GM23338 (cell line): ENCODE data around the gene DHX40. TPM values are rescaled to one million over a fixed set of nuclear protein-coding genes. Genes with fewer than 3 reads are reported as not detected.

ENCODE experiments used
- ATAC-seq: fragments of 200-7000 bp; cut with Tn5 transposase; 3 replicates; pipeline ENCODE4 v1.9.1; 2020
- DNase-seq: peaks from one replicate; pipeline ENCODE4 v3.0.0-alpha.2; 2015; ENCODE audit warnings: low spot score
- H2AFZ ChIP-seq: fragments of 200-600 bp; sonication (generic); 2 replicates; pipeline ENCODE4 v1.8.0; 2016; ENCODE audit warnings: antibody characterized with exemption, mild to moderate bottlenecking, moderate library complexity
- H3F3A ChIP-seq: fragments of 200-600 bp; sonication (generic); replicated peaks from 2 replicates; pipeline ENCODE4 v1.8.0; 2017; ENCODE audit warnings: antibody characterized with exemption, mixed run types, low read depth
- H3K27ac ChIP-seq: fragments of 200-600 bp; sonication (generic); 2 replicates; pipeline ENCODE4 v1.6.1; 2016; ENCODE audit warnings: low read depth
- H3K27me3 ChIP-seq: fragments of 200-600 bp; sonication (generic); 2 replicates; pipeline ENCODE4 v1.8.0; 2016; ENCODE audit warnings: mild to moderate bottlenecking, mixed run types, moderate library complexity; ENCODE audit not compliant: insufficient read depth
- H3K36me3 ChIP-seq: fragments of 200-600 bp; sonication (generic); 2 replicates; pipeline ENCODE4 v1.8.0; 2016; ENCODE audit warnings: mild to moderate bottlenecking; ENCODE audit not compliant: insufficient read depth
- H3K4me1 ChIP-seq: fragments of 200-600 bp; sonication (generic); 2 replicates; pipeline ENCODE4 v1.8.0; 2016; ENCODE audit warnings: mild to moderate bottlenecking, moderate library complexity; ENCODE audit not compliant: insufficient read depth
- H3K4me2 ChIP-seq: fragments of 200-600 bp; sonication (generic); 2 replicates; pipeline ENCODE4 v1.7.1; 2017; ENCODE audit warnings: mixed run types
- H3K4me3 ChIP-seq: fragments of 200-600 bp; sonication (generic); 2 replicates; pipeline ENCODE4 v1.6.1; 2016; ENCODE audit warnings: mixed run types
- H3K79me2 ChIP-seq: fragments of 200-600 bp; sonication (generic); replicated peaks from 2 replicates; pipeline ENCODE4 v1.8.0; 2017; ENCODE audit warnings: mild to moderate bottlenecking; ENCODE audit not compliant: insufficient read depth
- H3K9me2 ChIP-seq: fragments of 200-600 bp; sonication (generic); 2 replicates; pipeline ENCODE4 v1.8.0; 2017; ENCODE audit not compliant: insufficient read depth
- H4K20me1 ChIP-seq: fragments of 200-600 bp; sonication (generic); replicated peaks from 2 replicates; pipeline ENCODE4 v1.8.0; 2017; ENCODE audit warnings: mild to moderate bottlenecking; ENCODE audit not compliant: insufficient read depth
- H3K27ac Mint-ChIP-seq: 2 replicates; pipeline ENCODE4 v1.8.0; 2020; ENCODE audit warnings: inconsistent platforms, mild to moderate bottlenecking, moderate library complexity, mixed read lengths
- H3K27me3 Mint-ChIP-seq: 3 replicates; pipeline ENCODE4 v1.8.0; 2022; ENCODE audit warnings: low read depth, mild to moderate bottlenecking, moderate library complexity, mixed read lengths, inconsistent platforms; ENCODE audit not compliant: insufficient read depth, poor library complexity
- H3K36me3 Mint-ChIP-seq: 3 replicates; pipeline ENCODE4 v1.8.0; 2021; ENCODE audit warnings: low read depth, mild to moderate bottlenecking, inconsistent platforms, moderate library complexity, mixed read lengths
- H3K4me1 Mint-ChIP-seq: 3 replicates; pipeline ENCODE4 v1.8.0; 2020; ENCODE audit warnings: mild to moderate bottlenecking, inconsistent platforms, mixed read lengths
- H3K4me3 Mint-ChIP-seq: 3 replicates; pipeline ENCODE4 v1.8.0; 2021; ENCODE audit warnings: moderate library complexity, mild to moderate bottlenecking, inconsistent platforms, mixed read lengths
- H3K9me3 Mint-ChIP-seq: 3 replicates; pipeline ENCODE4 v1.8.0; 2020; ENCODE audit warnings: moderate library complexity, mild to moderate bottlenecking, inconsistent platforms, mixed read lengths
- CREB1 ChIP-seq: fragments of 250-450 bp; sonication (Bioruptor Pico); IDR thresholded peaks from 2 replicates; pipeline ENCODE4 v1.5.0; 2020; ENCODE audit warnings: low read depth, mild to moderate bottlenecking, moderate library complexity
- CTCF ChIP-seq, 2 experiments: fragments of 200-600 bp in 1 of 2; sonication (generic) in 1 of 2; conservative IDR thresholded peaks; 2 replicates each; pipeline versions ENCODE4 v1.5.1 to v1.6.1; 2016 to 2017; ENCODE audit warnings: antibody characterized with exemption in 2 of 2, low read depth in 2 of 2, mild to moderate bottlenecking in 2 of 2, moderate library complexity in 1 of 2
- ETS1 ChIP-seq: IDR thresholded peaks from 2 replicates; pipeline ENCODE4 v1.6.1; 2016; ENCODE audit warnings: antibody characterized with exemption
- EZH2 ChIP-seq: fragments of 200-600 bp; sonication (generic); IDR thresholded peaks from one replicate; pipeline ENCODE4 v1.8.0; 2017; ENCODE audit warnings: antibody characterized with exemption, mild to moderate bottlenecking, low read depth; ENCODE audit not compliant: unreplicated experiment
- EZH2phosphoT487 ChIP-seq: fragments of 200-600 bp; sonication (generic); IDR thresholded peaks from one replicate; pipeline ENCODE4 v1.8.1; 2018; ENCODE audit warnings: antibody characterized with exemption; ENCODE audit not compliant: unreplicated experiment
- JUNB ChIP-seq: IDR thresholded peaks from one replicate; pipeline ENCODE4 v1.6.1; 2016; ENCODE audit warnings: antibody characterized with exemption; ENCODE audit not compliant: unreplicated experiment
- NANOG ChIP-seq: IDR thresholded peaks from 2 replicates; pipeline ENCODE4 v1.6.1; 2016; ENCODE audit warnings: antibody characterized with exemption, borderline replicate concordance
- POLR2AphosphoS5 ChIP-seq: IDR thresholded peaks from 2 replicates; pipeline ENCODE4 v1.6.1; 2016; ENCODE audit warnings: antibody characterized with exemption, low read depth
- REST ChIP-seq: IDR thresholded peaks from one replicate; pipeline ENCODE4 v1.6.1; 2018; ENCODE audit warnings: antibody characterized with exemption; ENCODE audit not compliant: unreplicated experiment
- STAT1 ChIP-seq: IDR thresholded peaks from one replicate; pipeline ENCODE4 v1.6.1; 2016; ENCODE audit warnings: antibody characterized with exemption; ENCODE audit not compliant: unreplicated experiment
- ZNF114 ChIP-seq: fragments of 250-450 bp; sonication (Bioruptor Pico); IDR thresholded peaks from 2 replicates; pipeline ENCODE4 v1.5.0; 2020; ENCODE audit warnings: mild to moderate bottlenecking, moderate library complexity
- ZNF331 ChIP-seq: fragments of 250-450 bp; sonication (Bioruptor Pico); IDR thresholded peaks from 2 replicates; pipeline ENCODE4 v1.5.0; 2020; ENCODE audit warnings: low read depth, mild to moderate bottlenecking, moderate library complexity
- polyA plus RNA-seq: library from polyadenylated mRNA; unstranded; fragments of >200 nt; fragmentation: Nextera tagmentation; extraction: Ambion mirVana; gene quantifications from 2 replicates; pipeline ENCODE4 v1.2.1, GENCODE V29; 2016
- total RNA-seq: library from RNA; depleted of rRNA; stranded (reverse); fragments of >200 nt; shearing (Covaris generic); gene quantifications from 2 replicates; pipeline ENCODE4 v1.2.3, GENCODE V29; 2014

The DHX40 gene
- total and polyA plus RNA-seq, 2 experiments from 2014 or later, result 14.5 to 38.2 TPM

- TF ChIP-seq ETS1 (no peak), ZNF331 (CRISPR knock-in tag) (no peak), EZH2 (no peak), REST (no peak), EZH2phosphoT487 (no peak), POLR2AphosphoS5 (no peak), CREB1 (CRISPR knock-in tag) (no peak), CTCF (conservative IDR thresholded peaks at IDR 0.05; ENCODE audit: low read depth in 2 of 2) (no peak), NANOG (no peak), JUNB (no peak), STAT1 (no peak), ZNF114 (CRISPR knock-in tag) (no peak)
These were observed 76.5 kb downstream of the DHX40 start (continued) for GRCh38 chr17:59641799-59642484.

GRCh38 chr17:59642565-59642964, 77.2 kb downstream of the DHX40 start:
- H3K27ac ChIP-seq, result no peak overlapping the region
- Mint-ChIP-seq H3K9me3 (no peaks in the 10 kb centered on the region), H3K4me3 (no peak overlapping the region), H3K36me3 (peaks cover 18% of the 10 kb centered on the region), H3K4me1 (peaks cover 9% of the 10 kb centered on the region; the same call in 2 of the 3 replicates), H3K27ac (no peak overlapping the region), H3K27me3 (peaks cover 4% of the 10 kb centered on the region)
- peaks cover 88% of the 10 kb centered on the region for H3K79me2 ChIP-seq
- H2AFZ ChIP-seq, result no peak overlapping the region
- no peaks in the 10 kb centered on the region; the same call in 1 of the 2 replicates for H3K4me1 ChIP-seq
- TF ChIP-seq POLR2AphosphoS5 (no peak), ETS1 (no peak), CREB1 (CRISPR knock-in tag) (no peak), STAT1 (no peak)
- ATAC-seq (no peak), DNase-seq (no peak)
- no peak overlapping the region for H3K4me2 ChIP-seq
- H4K20me1 ChIP-seq, result peaks cover 39% of the 10 kb centered on the region
- H3K4me3 ChIP-seq, result no peak overlapping the region
- H3F3A ChIP-seq, result no peaks in the 10 kb centered on the region
- H3K27me3 ChIP-seq, result no peaks in the 10 kb centered on the region
- no peaks in the 10 kb centered on the region for H3K9me2 ChIP-seq
- peaks cover 9% of the 10 kb centered on the region; the same call in 1 of the 2 replicates for H3K36me3 ChIP-seq
